T-helper 9 cell (primary cell): ENCODE results near the gene OOSP4A.

Source experiments
- DNase-seq: peaks from one replicate; pipeline ENCODE4 v3.0.0-alpha.2; 2020
- total RNA-seq, 2 donors: gene quantifications; one replicate each; lab custom pipeline; 2026; lab: John Stamatoyannopoulos, UW

OOSP4A gene
- total RNA-seq, result 0 reads per million in 2 donors

DNA sequence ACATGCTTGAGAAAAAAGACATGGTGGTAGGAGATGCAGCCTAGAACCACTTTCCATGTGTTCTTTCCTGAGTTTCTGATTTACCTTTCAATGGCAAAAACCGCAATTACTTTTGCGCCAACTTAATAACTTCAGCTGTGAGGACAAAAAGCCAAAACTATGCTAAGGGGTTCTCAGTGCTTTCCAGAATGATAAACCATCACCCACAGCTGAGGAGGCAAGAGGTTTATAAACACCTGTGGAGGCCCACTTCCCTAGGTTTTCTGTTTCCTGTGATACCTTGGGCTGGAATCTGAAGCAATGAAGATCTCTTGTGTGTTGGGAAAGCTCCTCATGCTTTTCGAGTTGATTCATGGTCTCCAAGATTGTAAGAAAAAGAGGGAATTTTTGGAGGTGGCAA lies at the start of gene OOSP4A:
OOSP4A (plus strand) TSS at position 301 of the 400 bp plus-strand sequence; CDS start at position 301, 0 bp downstream.
- no peak for DNase-seq

DNA sequence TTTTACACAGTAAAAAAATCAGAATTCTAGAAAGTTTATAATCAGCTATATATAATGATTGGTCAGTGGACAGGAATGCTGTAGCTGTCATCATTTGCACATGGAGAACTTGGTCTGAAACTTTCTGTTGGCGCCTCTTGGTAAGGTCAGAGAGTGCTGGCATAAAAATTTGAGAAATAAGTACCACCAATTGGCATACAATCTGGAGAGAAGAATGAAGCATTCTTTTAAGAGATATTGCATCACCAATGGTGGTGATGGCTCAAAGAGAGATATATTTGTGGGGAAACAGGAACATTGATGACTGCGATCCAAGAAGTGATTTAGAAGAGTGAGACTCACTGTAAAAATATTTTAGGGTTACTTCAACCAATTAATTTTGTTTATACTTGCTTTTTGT lies 45.4 kb upstream of the OOSP4A start:
- DNase-seq, result no peak

DNA sequence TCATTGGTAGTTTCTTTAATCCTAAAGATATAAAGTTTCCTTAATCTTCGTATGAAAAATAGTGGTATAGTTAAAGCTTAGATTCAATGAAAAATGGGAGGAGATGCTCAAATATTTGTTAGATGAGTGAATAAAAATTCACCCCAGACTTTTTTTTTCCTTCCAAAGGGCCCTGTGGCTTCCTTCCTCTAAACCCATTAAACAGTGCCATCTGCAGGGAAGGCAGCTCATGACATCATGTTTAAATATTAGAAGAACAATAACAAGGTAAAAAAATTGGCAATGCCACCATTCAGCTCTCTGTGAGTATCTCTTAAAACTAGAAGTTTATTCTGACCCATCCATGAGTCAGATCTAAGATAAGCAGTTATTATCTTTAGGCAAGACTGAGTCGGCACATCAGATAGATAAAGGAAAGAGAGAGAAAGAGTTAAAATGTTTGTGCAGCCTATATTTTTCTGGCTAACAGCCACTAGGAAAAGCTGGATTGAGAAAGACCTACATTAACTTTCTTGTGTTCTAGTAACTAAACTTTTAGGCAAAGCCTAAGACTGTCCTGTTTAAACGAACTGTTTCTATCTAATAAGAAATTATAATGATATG lies 44.7 kb upstream of the OOSP4A start:
- no peak for DNase-seq

DNA sequence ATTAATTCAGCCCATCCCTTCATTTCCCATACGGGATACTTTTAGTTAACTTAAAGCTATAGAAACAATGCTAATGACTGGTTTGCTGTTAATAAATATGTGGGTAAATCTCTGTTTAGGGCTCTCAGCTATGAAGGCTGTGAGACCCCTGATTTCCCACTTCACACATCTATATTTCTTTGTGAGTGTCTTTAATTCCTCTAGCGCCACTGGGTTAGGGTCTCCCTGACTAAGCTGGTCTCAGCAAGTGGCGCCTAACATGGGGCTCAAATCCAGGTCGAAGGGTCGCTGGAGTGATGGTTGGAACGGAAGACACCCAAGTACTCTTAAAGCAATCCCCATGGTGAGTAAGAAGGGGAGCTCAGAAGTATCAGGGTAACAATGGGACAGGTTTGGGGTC lies 40.0 kb upstream of the OOSP4A start:
- no peak for DNase-seq

DNA sequence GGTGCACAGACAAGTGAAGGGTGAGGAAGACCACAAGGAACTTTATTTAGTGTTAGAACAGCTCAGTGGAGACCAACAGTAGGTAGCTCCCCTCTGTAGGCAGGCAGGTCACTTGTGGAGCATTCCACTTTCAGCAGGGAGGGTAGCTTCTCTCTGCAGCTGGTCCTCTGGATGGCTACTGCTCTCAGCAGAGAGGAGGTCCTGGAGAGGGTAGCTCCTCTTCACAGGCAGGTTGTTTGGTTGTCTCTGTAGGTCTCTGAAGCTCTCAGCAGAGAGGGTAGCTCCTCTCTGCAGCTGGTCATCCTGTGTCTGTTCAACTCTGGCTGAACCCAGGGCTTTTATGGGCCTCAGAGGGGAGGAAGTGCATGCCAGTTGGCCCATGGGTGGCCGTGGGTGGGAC lies 32.1 kb upstream of the OOSP4A start:
- no peak for DNase-seq

- no peak for DNase-seq
Observed at GRCh38 chr11:59938132-59938531, 25.7 kb upstream of the OOSP4A start, which contains the start of gene OOSP1. TSS of gene OOSP1 (plus strand) at chr11:59938432. CDS start at chr11:59938455, 23 bp downstream.

- no peak for DNase-seq
Observed at GRCh38 chr11:59938718-59939117, 25.1 kb upstream of the OOSP4A start.

GRCh38 chr11:59939482-59939881 lies 24.4 kb upstream of the OOSP4A start:
- no peak for DNase-seq

- DNase-seq, result no peak
Observed at GRCh38 chr11:59941091-59941490, 22.7 kb upstream of the OOSP4A start.

- DNase-seq, result no peak
Observed at GRCh38 chr11:59943997-59944714, 19.7 kb upstream of the OOSP4A start.

DNA sequence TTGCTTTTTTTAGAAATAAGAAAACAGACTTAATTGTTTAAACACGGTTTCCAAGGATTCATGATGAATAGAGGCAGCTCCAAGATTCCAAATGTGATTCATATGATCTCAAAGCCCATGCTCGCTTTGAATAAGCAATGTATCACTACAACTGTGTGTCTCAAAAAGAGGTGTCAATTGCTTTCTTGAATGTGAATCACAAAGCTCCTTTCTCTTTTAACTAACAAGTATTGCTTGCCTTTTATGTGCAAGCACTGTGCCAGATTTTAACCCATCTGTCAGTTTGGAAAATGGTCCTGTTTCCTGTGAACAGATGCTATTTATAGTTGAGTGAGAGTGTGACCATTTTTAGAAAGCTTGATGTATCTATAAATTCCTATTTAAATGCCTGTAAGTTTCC lies 19.1 kb upstream of the OOSP4A start:
- DNase-seq, result no peak

DNA sequence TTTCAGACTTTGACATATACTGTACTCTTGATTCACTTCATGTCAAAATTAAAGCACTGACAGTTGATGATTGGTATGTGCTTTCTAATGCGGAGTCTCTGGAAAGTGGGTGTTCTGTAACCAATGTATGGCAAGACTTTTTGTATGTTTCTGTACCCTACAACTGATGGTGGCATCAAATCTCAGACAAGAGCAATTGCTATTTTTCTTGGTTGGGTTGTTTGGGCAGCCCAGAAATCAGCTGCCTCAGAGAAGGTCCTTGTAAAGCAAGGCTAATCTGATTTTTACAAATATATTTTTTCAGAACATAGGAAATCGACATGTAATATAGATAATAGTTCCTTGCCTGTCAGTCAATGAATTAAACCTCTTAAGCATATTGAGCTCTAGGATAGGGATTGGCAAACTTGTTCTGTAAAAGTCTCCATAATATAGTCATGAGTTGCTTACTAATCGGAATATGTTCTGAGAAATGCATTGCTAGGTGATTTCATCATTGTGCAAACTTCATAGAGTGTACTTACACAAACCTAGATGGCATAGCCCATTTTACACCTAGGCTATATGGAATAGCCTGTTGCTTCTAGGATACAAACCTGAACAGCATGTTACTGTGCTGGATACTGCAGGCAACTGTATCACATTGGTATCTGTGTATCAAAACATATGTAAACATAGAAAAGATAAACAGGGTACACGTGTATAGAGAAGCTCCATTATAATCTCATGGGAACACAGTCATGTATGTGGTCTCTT lies 10.2 kb upstream of the OOSP4A start:
- DNase-seq, result no peak

DNA sequence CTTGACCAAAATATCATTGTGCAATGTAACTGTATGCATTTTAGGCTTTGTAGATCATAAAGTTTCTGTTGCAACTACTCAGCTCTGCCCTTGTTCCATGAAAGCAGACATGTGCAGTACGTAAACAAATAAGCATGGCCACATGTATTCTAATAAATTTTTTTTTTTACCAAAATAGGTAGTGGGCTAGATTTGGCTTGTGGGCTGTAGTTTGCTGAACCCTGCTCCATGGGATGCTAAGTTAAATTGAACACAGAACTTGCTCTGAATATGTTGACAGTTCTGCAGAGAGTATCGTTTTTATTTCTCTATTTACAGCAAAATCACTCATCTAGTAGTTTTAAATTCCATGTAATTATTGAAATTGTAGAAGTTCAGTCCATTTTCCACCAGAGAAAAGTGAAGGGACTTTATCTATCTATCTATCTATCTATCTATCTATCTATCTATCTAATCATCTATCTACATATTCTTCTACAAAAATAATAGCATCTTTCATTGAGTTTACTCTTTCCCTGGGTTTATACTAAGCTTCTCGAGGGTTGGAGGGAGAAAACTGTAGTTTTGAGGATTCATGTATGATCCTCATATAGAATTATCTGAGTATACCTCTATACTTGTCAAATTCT lies 9.5 kb upstream of the OOSP4A start:
- no peak for DNase-seq

GRCh38 chr11:59957094-59957493 lies 6.7 kb upstream of the OOSP4A start:
- DNase-seq, result no peak

DNA sequence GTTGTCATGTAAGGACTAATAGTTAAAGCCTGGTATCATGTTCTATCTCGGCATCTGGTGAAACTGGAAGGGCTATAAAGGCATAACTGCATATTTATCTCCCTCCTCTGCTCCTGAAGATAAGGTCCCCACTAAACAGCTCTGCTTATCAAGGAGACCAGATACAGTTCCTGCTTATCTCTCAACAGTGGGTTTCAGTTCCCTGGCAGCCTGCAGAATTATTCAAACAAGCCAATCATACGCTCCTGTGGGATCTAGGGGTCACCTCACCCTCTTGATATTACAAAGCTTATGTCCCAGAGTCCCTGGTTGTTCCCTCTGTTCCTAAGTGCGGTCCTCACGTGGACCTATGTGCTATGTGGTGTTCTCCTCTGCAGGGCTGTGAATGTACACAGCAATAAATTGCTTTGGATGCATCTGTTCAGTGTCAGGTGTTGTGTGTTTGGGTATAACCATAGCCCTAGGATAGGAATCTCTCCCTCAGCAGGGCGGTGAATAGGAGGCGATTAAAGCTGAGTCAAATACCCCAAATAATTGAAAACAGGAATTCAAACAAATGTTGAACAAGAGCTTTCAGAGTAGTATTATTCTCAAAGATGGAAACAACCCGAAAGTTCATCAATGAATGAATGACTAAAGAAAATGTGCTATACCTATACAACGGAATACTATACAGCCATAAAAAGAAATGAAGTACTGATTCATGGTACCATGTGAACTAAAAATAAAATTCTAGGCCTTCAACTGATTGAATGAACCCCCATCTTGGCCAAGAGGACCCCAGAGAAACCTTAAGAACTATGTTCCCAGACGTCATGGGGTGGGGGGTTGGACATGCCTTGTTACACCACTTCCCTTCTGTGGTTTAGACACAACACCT lies 3.1 kb upstream of the OOSP4A start:
- no peak for DNase-seq

- no peak for DNase-seq
Observed at GRCh38 chr11:59962107-59962482, 1.7 kb upstream of the OOSP4A start.

GRCh38 chr11:59965424-59965823 lies 1.6 kb downstream of the OOSP4A start:
- no peak for DNase-seq

- no peak for DNase-seq
Observed at GRCh38 chr11:59966201-59966600, 2.4 kb downstream of the OOSP4A start.

DNA sequence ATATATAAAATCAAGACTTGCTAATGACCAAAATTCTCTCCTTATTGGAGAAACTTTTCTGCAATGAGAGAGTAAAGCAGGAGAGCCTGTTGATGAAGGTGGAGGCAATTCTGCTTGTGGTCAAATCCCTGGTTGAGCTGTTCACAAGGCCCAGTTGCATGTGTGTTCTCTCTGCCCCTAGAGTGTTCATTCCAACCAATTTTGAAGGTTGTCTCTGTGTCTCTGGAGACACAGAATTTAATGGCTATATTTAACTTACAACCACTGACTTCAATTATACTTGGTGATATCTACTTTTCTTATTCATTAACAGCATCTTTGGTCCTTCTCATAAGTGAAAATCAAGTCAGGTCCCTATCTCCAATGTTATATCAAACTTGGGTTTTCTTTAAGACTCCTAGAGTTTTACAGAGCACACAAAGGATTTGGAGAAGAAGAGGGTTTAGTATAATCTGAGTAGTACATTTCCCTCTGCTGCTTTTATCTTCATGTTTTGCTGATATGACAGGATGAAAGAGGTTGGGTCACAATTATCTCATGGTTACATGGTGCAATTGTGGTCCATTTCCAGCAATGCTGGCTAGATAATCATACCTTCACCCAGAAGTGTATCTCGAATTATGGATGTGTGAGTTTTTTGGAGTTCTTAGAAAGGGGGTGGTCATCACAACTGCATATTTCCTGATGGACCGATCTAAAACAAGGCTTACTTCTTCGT lies 4.0 kb downstream of the OOSP4A start:
- DNase-seq, result no peak

DNA sequence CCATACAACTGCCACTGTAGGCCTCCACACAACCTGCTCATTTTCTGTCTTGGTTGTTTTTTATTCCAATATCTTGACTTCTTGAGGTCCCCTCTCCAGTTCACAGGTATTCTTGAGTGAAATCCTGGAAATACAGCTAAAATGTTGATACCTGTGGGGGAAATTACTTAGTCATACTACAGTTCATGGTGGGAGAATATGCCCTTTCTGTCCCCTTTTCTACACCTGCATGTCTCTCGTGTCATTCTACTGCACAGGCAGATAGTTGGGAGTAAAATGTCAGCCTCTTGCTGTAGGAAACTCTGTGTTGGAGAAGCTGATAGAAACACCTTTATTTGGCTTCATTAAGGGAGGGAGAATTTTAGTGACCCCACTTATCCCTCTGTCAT lies 4.6 kb downstream of the OOSP4A start:
- DNase-seq, result no peak

- DNase-seq, result no peak
Observed at GRCh38 chr11:59973097-59973496, 9.3 kb downstream of the OOSP4A start.
